22Rv1 (cell line): Measurements from ENCODE around the gene CRX.

Source experiments
- ZFX ChIP-seq: fragments of 450-650 bp; IDR thresholded peaks from 2 replicates; pipeline ENCODE4 v1.6.1; 2017; ENCODE audit warnings: antibody characterized with exemption, borderline replicate concordance
- TF ChIP-seq, protein P1 (sequence below): fragments of 450-650 bp; IDR thresholded peaks from 2 replicates; pipeline ENCODE4 v1.5.1; 2017; ENCODE audit warnings: mild to moderate bottlenecking

GRCh38 chr19:47805313-47805712 lies 16.4 kb upstream of the CRX start:
- TF ChIP-seq, protein P1, sequence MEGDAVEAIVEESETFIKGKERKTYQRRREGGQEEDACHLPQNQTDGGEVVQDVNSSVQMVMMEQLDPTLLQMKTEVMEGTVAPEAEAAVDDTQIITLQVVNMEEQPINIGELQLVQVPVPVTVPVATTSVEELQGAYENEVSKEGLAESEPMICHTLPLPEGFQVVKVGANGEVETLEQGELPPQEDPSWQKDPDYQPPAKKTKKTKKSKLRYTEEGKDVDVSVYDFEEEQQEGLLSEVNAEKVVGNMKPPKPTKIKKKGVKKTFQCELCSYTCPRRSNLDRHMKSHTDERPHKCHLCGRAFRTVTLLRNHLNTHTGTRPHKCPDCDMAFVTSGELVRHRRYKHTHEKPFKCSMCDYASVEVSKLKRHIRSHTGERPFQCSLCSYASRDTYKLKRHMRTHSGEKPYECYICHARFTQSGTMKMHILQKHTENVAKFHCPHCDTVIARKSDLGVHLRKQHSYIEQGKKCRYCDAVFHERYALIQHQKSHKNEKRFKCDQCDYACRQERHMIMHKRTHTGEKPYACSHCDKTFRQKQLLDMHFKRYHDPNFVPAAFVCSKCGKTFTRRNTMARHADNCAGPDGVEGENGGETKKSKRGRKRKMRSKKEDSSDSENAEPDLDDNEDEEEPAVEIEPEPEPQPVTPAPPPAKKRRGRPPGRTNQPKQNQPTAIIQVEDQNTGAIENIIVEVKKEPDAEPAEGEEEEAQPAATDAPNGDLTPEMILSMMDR, result no peak
- no peak for TF ChIP-seq ZFX
